NCI-H1092 treated with DMSO at 0.1 percent for 48 hours (cell line): Measurements from ENCODE around the gene TMEM120B.

Experiments
- DNase-seq: peaks from one replicate; lab custom pipeline; 2025; lab: John Stamatoyannopoulos, UW

TMEM120B gene

DNA sequence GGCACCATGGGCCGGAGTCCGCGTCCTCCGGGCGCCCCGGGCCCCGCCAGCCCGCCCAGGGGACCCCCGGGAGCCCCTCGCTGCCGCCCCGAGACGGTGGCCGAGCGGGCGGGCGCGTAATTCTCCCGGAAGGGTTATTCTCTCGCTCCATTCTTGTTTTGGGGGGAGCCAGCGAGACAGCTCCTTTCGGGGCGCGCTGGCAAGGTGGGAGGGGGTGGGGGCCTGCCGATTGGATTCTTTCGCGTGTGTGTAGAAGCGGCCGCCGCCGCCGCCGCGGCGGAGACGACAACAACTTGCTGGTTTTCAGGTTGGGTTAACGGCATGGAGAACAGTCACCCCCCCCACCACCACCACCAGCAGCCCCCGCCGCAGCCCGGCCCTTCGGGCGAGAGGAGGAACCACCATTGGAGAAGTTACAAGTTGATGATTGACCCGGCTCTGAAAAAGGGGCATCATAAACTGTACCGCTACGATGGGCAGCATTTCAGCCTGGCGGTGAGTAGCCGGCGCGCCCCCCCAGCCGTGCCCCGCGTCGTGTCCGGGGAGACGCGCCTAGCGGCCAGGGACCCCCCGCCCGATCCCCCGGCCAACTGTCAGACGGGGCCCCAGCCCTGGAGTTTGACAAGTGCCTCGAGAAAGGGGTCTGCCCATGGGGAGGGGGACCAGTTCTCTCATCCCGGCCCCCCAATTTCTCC, 92.0 kb downstream of the TMEM120B start:
- DNase-seq: peak; percentile 7

DNA sequence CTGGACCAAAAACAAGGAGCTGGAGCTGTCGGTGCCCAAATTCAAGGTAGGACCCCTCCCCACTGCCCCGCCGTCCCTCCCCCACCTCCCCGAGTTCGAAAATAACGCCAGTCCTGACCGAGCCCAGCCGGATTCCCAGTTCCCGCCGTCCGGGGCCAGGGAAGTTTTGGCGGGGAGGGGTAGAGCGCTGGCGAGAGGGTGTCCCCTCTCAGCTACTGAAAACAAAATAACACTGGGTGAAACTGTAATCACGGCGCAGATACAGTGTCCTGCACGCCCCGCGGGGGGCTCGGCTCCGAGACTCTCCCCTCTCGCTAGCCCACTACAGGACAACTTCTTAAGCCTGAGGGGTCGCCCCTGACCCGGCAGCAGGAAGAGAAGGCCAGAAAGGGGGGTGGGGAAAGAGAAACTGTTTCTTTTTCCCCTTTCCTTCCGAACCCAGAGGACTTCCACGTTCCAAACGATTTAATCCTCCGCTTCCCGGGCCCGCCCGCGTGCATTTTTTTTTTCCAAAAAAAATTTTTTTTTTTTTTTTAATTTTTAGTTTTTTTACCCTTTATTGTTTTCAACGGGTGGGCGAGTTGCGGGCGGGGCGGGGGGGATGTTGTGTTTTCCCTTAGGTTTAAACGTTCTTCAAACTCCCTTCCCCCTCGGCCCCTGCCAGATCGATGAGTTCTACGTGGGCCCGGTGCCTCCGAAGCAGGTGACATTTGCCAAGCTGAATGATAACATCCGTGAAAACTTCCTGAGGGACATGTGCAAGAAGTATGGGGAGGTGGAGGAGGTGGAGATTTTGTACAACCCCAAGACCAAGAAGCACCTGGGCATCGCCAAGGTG, 92.8 kb downstream of the TMEM120B start:
- no peak for DNase-seq

DNA sequence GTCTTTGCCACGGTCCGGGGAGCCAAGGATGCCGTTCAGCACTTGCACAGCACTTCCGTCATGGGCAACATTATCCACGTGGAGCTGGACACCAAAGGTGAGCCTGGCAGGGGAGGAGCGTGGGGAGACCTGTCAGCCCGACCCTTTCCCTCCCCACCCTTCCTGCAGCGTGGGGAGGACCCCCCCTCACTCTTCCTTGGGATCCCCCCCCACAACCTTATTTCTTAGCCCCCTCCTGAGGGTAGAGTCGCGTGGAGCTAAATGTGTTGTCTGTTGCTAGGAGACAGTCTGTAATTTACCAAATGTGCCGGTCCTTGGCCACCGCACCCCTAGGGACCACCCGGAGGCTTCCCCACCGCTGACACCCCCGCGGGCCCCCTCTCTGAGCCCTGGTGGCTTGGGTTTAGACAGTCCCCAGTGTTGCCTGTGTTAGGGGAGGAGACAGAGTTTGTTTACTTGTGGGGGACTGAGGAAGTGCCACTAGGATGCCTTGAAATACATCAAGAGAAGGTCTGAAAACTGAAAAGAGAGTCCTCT, 93.5 kb downstream of the TMEM120B start:
- DNase-seq: no peak

DNA sequence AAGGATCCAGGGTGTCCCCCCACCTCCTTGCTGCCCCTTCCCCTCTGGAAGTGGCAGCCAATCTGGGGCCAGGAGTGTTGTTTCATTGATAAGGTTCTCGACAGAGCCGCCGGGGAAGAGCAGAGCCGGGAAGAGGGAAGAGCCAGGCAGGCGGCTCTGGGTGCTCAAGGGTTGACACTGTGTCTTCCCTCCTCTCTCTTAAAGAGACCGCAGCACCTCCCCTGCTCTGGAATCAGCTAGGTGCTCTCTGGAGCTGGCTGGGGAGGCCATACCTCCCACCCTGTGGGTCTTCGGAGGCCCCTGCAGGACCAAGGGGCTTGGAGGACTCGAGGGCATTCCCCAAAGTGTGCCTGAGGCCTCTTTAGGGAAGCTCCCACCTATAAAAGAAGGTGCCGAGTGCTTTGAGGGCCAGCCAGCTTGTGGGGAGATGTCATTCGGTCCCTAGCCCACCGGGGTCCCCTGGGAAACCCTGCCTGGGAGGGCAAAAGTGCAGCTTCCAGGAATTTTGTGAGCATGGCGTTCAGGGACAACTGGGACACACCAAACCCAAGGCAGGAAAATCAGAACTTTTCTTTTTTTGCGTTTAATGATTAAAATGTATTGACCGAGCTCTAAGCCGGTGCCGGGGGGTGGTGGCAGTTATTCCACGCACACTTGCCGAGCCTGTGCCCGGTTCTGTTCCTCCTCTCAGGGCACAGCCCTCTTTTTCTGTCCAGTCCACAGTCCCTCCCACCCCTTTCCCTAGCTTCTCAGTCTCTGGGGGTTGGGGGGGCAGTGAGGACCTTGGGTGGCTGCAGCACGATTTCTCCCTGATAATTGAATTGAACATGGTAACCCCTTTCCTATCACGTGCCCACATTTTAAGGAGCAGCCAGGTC, 94.2 kb downstream of the TMEM120B start:
- no peak for DNase-seq

DNA sequence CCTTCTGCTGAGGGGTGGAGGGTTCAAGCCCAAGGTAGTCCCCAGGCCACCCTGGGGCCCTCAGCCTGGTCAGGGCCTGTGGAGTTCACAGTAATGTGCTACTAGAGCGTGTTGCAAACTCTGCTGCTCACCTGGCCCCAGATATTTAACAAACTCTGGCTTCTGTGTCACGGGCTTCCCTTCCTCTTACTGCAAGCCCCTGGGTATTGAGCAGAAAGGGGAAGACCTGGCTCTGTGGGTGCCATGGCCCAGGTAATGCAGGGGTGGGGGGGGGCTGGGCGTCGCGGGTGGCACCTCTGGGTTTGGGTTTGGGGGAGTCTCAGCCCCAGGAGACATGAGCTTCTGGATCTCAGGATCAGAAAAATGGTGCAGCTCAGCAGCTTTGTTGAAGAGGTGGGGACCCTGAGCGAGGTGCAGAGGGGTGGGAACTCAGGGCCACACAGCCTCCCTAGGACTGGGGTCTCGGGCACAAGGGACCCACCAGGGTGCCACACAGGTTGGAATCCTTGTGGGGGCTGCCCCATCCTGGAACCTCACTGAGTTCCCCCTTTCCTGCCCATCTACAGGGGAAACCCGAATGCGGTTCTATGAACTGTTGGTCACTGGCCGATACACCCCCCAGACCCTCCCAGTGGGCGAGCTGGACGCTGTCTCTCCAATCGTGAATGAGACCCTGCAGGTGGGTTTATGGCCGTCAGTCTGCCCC, 95.2 kb downstream of the TMEM120B start:
- DNase-seq: no peak

DNA sequence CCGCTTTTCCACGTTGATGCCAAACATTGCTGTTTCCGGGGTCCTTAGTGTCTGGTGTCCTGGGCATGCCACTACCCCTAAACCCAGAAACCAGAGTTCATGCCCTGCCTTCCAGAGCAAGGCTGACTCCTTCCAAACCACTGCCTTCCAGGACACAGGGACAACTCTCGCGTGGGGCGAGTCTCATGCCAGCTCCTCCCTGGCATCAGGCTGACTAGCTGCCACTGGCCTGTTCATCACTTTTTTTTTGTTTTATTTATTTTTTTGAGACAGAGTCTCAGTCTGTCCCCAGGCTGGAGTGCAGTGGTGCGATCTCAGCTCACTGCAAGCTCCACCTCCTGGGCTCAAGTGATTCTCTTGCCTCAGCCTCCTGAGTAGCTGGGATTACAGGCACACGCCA, 96.1 kb downstream of the TMEM120B start:
- no peak for DNase-seq

DNA sequence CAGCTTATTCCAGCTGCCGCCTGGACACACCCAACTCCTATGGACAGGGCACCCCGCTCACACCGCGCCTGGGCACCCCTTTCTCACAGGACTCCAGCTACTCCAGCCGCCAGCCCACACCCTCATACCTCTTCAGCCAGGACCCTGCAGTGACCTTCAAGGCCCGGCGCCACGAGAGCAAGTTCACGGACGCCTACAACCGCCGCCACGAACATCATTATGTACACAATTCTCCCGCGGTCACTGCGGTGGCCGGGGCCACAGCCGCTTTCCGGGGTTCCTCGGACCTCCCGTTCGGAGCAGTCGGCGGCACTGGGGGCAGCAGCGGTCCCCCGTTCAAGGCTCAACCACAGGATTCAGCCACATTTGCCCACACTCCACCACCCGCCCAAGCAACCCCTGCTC, 97.2 kb downstream of the TMEM120B start:
- no peak for DNase-seq

DNA sequence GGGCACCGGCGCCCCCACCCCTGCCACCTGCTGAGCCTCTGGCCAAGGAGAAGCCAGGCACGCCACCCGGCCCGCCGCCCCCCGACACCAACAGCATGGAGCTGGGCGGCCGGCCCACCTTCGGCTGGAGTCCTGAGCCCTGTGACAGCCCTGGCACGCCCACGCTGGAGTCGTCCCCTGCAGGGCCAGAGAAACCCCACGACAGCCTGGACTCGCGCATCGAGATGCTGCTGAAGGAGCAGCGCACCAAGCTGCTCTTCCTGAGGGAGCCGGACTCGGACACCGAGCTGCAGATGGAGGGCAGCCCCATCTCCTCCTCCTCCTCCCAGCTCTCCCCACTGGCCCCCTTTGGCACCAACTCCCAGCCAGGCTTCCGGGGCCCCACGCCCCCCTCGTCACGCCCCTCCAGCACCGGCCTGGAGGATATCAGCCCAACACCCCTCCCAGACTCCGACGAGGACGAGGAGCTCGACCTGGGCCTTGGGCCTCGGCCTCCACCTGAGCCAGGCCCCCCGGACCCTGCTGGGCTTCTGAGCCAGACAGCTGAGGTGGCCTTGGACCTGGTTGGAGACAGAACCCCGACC, 97.8 kb downstream of the TMEM120B start:
- DNase-seq: no peak

DNA sequence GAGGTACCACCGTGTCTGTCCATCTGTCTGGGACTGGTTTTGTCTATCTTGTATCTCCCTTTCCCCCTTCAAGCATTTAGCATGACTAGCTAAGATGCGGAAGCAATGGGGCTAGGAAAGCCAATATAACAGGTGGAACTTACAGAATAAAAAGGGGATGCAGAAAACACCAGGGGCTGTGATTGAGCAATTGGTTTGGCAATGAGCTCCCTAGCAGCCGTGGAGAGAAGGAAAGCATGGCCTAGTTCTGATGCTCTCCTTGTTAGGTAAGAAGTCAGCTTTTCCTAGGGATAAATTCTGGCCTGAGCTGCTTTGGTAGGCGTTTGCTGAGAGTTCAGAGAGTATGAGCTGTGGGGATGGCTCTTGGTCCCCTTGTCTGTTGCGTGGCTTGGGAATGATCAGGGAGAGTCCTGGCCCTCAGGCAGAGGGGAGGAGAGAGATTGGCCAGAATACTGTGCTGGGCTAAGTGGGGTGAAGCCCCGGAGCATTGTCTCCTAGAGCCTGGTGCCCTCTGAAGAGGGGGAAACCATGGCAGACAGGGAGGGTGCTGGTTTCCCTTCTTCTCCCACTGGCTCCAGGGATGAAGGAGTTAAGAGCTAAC, 98.4 kb downstream of the TMEM120B start:
- no peak for DNase-seq

DNA sequence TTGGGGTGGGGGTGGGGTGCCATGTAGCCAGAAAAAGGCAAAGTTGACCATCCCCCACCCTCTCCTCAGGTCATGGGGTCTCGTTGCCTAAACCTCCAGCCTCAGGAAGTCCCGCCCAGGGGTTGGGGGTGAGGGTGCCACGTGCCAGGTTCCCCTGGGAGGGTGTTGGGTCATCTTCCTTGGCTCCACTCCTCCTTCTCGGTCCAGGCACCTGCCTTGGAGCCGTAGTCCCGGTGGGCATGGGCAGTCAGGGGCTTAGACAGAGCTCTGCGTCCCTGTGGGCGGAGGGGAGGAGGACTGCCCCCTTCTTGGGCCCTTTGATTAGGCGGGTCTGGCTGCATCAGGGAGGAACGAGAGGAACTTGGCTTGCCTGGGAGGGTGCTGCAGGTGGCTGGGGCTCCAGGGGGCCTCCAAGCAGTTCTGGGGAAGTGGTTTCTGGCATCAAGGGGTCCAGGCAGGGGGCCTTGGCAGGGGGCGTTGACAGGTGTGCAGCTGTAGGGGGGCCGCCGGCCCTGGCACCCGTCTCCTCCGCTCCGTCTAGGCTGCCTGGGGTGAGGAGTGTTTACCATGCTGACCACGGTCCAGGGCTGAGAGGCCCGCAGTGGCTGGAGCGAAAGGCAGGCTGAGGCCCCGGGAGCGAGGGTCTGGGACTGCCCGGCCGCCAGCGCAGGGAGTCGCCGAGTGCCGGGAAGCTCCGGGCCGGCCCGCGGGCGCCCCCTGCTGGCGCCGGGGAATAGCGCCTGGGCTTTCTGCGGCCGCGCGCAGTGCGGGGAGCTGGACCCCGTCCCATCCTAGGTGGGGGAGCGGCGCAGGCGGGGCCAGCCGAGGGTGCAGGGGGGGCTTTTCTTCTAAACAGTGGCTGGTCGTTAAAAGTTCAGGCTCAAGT, 99.1 kb downstream of the TMEM120B start:
- peak; percentile 72 for DNase-seq

DNA sequence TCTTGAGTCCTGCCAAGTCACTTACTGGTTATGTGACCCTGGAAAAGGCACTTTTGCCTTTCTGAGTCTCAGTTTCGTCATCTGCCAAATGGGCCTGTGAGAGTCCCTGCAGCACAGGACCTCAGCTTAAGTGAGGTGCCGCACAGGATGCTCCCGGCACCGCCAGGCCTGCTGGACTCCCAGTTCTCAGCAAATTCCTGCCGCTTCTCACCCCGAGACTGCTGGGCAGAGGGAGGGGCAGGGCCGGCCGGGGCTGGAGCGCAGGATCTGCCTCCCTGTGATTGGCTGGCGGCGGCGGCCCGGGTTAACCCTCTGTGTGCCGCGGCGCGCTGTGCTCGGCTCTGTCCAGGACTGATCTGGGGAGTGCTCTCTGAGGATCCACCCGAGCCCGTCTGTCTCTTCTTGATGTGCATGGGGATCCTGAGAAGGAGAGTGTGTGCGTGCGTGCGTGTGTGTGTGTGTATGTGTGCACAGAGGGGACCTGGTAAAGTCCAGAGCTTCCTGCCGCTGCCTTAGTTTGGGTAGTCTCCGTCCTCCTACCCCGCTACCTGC, 99.8 kb downstream of the TMEM120B start:
- DNase-seq: no peak

DNA sequence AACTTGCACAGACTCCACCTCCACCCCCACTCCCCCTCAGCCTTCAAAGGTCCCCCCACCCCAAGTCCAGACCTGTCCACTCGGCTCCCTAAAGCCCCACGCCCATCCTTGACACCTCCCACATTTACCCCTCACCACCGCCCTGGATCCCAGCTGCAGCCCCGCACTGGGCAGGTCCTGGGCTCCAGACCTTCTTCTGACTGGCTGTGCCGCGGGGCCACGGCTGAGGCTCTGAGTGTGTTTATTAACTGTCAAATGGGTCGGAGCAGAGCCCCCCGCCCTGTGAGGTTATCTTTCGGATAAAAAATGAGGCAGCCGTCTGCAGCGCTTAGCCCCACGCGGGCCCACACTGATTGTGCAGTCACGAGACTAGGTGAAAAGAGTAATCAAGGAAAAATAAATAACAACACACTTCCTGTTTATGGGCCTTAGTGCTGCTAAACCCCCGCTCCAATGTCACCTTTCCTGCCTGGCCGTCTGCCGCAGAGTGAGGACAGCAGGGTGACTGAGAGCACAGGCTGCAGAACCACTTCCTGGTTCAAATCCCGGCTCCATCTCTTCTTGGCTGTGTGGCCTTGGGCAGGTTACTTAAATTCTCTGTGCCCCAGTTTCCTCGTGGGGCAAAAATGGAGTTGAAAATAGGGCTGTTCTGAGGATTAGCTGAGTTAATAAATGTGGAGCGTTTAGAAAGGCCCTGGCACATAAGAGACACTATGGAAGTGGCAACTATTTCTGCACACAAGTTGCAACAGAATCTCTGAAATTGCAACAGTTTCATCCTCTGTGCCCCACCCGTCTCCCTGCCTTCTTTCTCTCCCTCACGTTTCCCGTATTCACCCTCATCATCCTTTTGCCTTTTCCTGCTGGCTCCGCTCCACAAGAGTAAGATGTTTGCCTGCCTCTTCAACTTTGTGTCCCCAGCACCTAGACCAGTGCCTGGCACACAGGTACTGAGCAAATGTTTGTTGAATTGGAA, 100.7 kb downstream of the TMEM120B start:
- no peak for DNase-seq

DNA sequence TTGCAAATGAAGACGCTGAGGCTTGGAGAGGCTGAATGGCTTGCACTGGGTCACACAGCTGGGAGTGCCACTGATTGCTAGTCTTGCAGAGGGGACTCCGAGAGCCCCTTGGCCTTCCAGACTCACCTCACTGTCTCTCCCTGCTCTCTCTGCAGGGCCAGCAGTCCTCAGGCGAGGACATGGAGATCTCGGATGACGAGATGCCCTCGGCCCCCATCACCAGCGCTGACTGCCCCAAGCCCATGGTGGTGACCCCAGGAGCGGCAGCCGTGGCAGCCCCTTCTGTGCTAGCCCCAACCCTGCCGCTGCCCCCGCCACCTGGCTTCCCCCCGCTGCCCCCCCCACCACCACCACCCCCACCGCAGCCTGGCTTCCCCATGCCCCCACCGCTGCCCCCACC, 101.4 kb downstream of the TMEM120B start:
- DNase-seq: no peak

DNA sequence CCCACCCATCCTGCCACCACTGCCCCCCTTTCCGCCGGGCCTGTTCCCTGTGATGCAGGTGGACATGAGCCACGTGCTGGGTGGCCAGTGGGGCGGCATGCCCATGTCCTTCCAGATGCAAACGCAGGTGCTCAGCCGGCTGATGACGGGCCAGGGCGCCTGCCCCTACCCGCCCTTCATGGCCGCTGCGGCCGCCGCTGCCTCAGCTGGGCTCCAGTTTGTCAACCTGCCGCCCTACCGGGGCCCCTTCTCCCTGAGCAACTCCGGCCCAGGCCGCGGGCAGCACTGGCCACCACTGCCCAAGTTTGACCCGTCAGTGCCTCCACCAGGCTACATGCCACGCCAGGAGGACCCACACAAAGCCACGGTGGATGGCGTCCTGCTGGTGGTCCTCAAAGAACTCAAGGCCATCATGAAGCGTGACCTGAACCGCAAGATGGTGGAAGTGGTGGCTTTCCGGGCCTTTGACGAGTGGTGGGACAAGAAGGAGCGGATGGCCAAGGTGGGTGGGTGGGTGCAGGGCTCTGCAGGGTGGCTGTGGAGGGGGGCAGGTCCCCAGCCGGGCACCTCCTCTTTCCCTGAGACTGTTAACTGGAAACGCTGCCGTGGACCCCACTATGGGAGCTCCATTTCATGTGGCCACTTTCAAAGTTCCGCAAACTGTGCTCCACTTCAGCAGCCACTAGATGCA, 102.0 kb downstream of the TMEM120B start:
- no peak for DNase-seq

DNA sequence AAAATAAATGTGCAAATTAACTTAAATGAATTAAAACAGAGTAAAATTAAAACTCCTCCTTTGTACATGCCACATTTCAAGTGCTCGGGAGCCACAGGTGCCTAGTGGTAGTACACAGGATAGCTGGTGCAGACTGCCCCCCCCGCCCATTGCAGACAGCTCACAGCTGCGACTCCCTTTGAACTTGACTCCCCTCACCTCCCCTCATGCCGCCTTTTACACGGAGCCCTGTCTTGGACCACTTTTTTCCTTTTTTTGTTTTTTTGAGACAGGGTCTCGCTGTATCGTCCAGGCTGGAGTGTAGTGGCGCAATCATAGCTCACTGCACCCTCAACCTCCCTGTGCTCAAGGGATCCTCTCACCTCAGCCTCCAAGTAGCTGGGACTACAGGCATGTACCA, 102.7 kb downstream of the TMEM120B start:
- no peak for DNase-seq

DNA sequence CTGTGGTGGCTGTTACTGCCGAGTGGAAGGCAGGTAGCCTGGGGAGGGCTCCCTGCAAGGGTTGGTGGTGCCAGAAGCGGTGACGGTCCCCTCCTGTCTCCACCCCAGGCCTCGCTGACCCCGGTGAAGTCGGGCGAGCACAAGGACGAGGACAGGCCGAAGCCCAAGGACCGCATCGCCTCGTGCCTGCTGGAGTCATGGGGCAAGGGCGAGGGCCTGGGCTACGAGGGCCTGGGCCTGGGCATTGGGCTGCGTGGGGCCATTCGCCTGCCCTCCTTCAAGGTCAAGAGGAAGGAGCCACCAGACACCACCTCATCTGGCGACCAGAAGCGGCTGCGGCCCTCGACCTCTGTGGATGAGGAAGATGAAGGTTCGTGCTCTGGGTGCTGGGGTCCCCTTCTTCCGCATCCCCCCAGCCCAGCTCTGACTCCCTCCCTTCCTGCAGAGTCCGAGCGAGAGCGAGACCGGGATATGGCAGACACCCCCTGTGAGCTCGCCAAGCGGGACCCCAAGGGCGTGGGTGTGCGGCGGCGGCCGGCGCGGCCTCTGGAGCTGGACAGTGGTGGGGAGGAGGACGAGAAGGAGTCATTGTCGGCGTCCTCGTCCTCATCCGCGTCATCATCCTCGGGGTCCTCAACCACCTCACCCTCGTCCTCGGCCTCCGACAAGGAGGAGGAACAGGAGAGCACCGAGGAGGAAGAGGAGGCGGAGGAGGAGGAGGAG, 104.5 kb downstream of the TMEM120B start:
- no peak for DNase-seq

DNA sequence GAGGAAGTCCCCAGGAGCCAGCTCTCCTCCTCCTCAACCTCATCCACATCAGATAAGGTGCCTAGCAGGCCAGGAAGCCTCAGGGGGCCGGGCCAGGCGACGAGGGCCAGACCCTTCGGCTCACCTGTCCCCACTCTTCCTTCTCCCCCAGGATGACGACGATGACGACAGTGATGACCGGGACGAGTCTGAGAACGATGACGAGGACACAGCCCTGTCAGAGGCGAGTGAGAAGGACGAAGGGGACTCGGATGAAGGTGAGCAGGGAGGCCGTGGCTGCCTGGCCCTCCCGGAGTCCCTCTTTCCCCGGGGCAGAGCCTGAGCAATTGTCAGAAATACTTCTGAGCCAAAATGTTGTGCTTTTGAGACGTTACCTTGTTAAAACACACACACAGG, 105.1 kb downstream of the TMEM120B start:
- no peak for DNase-seq
